ENCODE data around the gene ZNF101.

DNA sequence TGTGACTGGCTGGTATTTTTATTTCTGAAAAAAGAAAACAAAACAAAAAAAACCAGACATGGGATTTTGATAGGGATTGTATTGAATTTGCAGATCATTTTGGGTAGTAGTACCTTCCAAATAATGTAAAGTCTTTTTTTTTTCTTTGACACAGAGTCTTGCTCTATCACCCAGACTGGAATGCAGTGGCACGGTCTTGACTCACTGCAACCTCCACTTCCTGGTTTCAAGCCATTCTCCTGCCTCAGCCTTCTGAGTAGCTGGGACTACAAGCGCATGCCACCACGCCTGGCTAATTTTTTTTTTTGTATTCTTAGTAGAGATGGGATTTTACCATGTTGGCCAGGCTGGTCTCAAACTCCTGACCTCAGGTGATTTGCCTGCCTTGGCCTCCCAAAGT, 4.2 kb downstream of the ZNF101 start:
- TF ChIP-seq, protein P1, sequence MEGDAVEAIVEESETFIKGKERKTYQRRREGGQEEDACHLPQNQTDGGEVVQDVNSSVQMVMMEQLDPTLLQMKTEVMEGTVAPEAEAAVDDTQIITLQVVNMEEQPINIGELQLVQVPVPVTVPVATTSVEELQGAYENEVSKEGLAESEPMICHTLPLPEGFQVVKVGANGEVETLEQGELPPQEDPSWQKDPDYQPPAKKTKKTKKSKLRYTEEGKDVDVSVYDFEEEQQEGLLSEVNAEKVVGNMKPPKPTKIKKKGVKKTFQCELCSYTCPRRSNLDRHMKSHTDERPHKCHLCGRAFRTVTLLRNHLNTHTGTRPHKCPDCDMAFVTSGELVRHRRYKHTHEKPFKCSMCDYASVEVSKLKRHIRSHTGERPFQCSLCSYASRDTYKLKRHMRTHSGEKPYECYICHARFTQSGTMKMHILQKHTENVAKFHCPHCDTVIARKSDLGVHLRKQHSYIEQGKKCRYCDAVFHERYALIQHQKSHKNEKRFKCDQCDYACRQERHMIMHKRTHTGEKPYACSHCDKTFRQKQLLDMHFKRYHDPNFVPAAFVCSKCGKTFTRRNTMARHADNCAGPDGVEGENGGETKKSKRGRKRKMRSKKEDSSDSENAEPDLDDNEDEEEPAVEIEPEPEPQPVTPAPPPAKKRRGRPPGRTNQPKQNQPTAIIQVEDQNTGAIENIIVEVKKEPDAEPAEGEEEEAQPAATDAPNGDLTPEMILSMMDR (IDR thresholded peaks at IDR 0.05 in 4 of 5, conservative IDR thresholded peaks at IDR 0.05 in 1 of 5): no peak
- TF ChIP-seq POLR2A (IDR thresholded peaks at IDR 0.05): no peak

Data from gastrocnemius medialis (tissue), 4 donors.